GM18517 (cell line): ENCODE data around the gene LAMA2.

ENCODE experiments used
- ATAC-seq: cut with Tn5 transposase; IDR thresholded peaks from one replicate; pipeline ENCODE4 v1.9.1; 2021; ENCODE audit warnings: mild to moderate bottlenecking, moderate library complexity; ENCODE audit not compliant: unreplicated experiment

Gene LAMA2

GRCh38 chr6:128882991-128883611, at the start of gene LAMA2:
Gene LAMA2, plus strand, starts transcription at chr6:128883138. Its CDS starts 108 bp downstream, at chr6:128883246.
- no peak for ATAC-seq

- ATAC-seq: no peak
These were observed 46.2 kb upstream of the LAMA2 start for GRCh38 chr6:128836761-128837160.

GRCh38 chr6:128841518-128841917, 41.4 kb upstream of the LAMA2 start:
- ATAC-seq: no peak

- ATAC-seq: no peak
These were observed 38.3 kb upstream of the LAMA2 start for GRCh38 chr6:128844598-128844997.

- ATAC-seq: no peak
These were observed 35.3 kb upstream of the LAMA2 start for GRCh38 chr6:128847431-128848210.

- no peak for ATAC-seq
These were observed 34.6 kb upstream of the LAMA2 start for GRCh38 chr6:128848212-128848935.

- no peak for ATAC-seq
These were observed 27.3 kb upstream of the LAMA2 start for GRCh38 chr6:128855581-128856085.

- no peak for ATAC-seq
These were observed 25.1 kb upstream of the LAMA2 start for GRCh38 chr6:128857806-128858205.

- ATAC-seq: no peak
These were observed 22.2 kb upstream of the LAMA2 start for GRCh38 chr6:128860782-128861181.

GRCh38 chr6:128863983-128864382, 19.0 kb upstream of the LAMA2 start:
- ATAC-seq: no peak

- no peak for ATAC-seq
These were observed 12.2 kb upstream of the LAMA2 start for GRCh38 chr6:128870746-128871145.

- ATAC-seq: no peak
These were observed 8.1 kb upstream of the LAMA2 start for GRCh38 chr6:128874863-128875262.

GRCh38 chr6:128882560-128882959, 378 bp upstream of the LAMA2 start:
- ATAC-seq: no peak

GRCh38 chr6:128883906-128884305, 968 bp downstream of the LAMA2 start:
- no peak for ATAC-seq

- ATAC-seq: no peak
These were observed 2.4 kb downstream of the LAMA2 start for GRCh38 chr6:128885381-128885780.

- ATAC-seq: no peak
These were observed 3.8 kb downstream of the LAMA2 start for GRCh38 chr6:128886706-128887105.

- ATAC-seq: no peak
These were observed 5.7 kb downstream of the LAMA2 start for GRCh38 chr6:128888444-128889175.

- ATAC-seq: no peak
These were observed 6.9 kb downstream of the LAMA2 start for GRCh38 chr6:128889870-128890269.

GRCh38 chr6:128892079-128892478, 9.1 kb downstream of the LAMA2 start:
- ATAC-seq: no peak

- ATAC-seq: no peak
These were observed 16.6 kb downstream of the LAMA2 start for GRCh38 chr6:128899341-128900050.
